ENCODE measurements around the gene BNC2.

BNC2 gene

GRCh38 chr9:16904655-16905054 lies 34.2 kb upstream of the BNC2 start:
- Mint-ChIP-seq H3K9me3 (peaks cover 13% of the 10 kb centered on the region), H3K36me3 (ENCODE audit: low read depth) (no peaks in the 10 kb centered on the region), H3K27me3 (ENCODE audit: low read depth, poor library complexity) (peaks cover 2% of the 10 kb centered on the region), H3K4me1 (no peaks in the 10 kb centered on the region), H3K4me3 (no peak overlapping the region), H3K27ac (no peak overlapping the region)
- DNase-seq: no peak
- no peak for TF ChIP-seq CTCF (IDR thresholded peaks at IDR 0.05)

GRCh38 chr9:16901590-16901989 lies 31.1 kb upstream of the BNC2 start:
- Mint-ChIP-seq H3K4me1 (no peaks in the 10 kb centered on the region), H3K9me3 (peaks cover 13% of the 10 kb centered on the region), H3K4me3 (no peak overlapping the region), H3K27ac (no peak overlapping the region), H3K27me3 (ENCODE audit: low read depth, poor library complexity) (no peaks in the 10 kb centered on the region), H3K36me3 (ENCODE audit: low read depth) (no peaks in the 10 kb centered on the region)
- DNase-seq: no peak
- TF ChIP-seq CTCF (IDR thresholded peaks at IDR 0.05): no peak

- DNase-seq: no peak
These were observed 29.1 kb upstream of the BNC2 start for GRCh38 chr9:16899606-16900005.

DNA sequence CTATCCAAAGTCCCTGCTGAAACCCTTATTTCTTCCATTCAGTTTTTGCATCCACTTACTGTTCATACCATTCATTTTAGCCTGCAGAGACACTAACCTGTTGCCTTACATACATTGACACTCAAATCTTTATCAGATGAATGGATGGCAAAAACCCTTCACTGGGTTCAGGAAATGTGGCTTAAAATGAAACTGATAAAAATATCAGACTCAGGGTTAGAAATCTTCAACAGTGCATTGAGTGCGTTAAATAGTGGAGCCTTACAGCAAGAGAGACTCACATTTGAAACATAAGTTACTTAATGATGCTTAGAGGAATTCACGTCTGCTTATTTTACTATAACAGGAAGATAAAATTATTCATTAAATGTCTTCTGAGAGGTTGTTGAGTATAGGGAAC lies 28.0 kb upstream of the BNC2 start:
- no peak overlapping the region for H3K4me3 Mint-ChIP-seq
- peaks cover 6% of the 10 kb centered on the region for H3K9me3 Mint-ChIP-seq
- DNase-seq: no peak
- no peak overlapping the region for H3K27ac Mint-ChIP-seq
- no peaks in the 10 kb centered on the region for H3K27me3 Mint-ChIP-seq (ENCODE audit: low read depth, poor library complexity)
- H3K36me3 Mint-ChIP-seq (ENCODE audit: low read depth): no peaks in the 10 kb centered on the region
- no peaks in the 10 kb centered on the region for H3K4me1 Mint-ChIP-seq
- TF ChIP-seq CTCF (IDR thresholded peaks at IDR 0.05): no peak

More at GRCh38 chr9:16899606-16900005, 29.1 kb upstream of the BNC2 start:
- H3K36me3 Mint-ChIP-seq (ENCODE audit: low read depth): no peaks in the 10 kb centered on the region
- no peak overlapping the region for H3K27ac Mint-ChIP-seq
- TF ChIP-seq CTCF (IDR thresholded peaks at IDR 0.05): no peak
- H3K27me3 Mint-ChIP-seq (ENCODE audit: low read depth, poor library complexity): no peaks in the 10 kb centered on the region
- peaks cover 6% of the 10 kb centered on the region for H3K9me3 Mint-ChIP-seq
- no peaks in the 10 kb centered on the region for H3K4me1 Mint-ChIP-seq
- H3K4me3 Mint-ChIP-seq: no peak overlapping the region

DNA sequence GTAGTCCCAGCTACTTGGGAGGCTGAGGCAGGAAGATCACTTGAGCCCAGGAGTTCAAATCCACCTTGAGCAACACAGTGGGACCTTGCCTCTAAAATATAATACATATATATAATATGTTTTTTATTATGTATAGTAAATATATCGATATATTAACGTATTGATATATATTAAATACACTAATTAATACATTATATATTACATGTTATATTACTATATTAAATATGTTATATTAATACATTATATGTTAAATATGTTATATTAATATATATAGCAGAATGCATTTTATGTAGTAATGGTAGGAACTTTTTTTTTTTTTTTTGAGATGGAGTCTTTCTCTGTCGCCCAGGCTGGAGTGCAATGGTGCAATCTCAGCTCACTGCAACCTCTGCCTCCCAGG lies 18.1 kb upstream of the BNC2 start:
- Mint-ChIP-seq H3K27me3 (ENCODE audit: low read depth, poor library complexity) (no peaks in the 10 kb centered on the region), H3K36me3 (ENCODE audit: low read depth) (no peaks in the 10 kb centered on the region), H3K9me3 (no peaks in the 10 kb centered on the region), H3K27ac (no peak overlapping the region), H3K4me1 (peaks cover 4% of the 10 kb centered on the region), H3K4me3 (no peak overlapping the region)
- TF ChIP-seq CTCF (IDR thresholded peaks at IDR 0.05): no peak
- DNase-seq: no peak

- no peak for TF ChIP-seq CTCF (IDR thresholded peaks at IDR 0.05)
- no peaks in the 10 kb centered on the region for H3K36me3 Mint-ChIP-seq (ENCODE audit: low read depth)
- no peak for DNase-seq
These were observed 15.5 kb upstream of the BNC2 start for GRCh38 chr9:16885931-16886330.

More at GRCh38 chr9:16885931-16886330, 15.5 kb upstream of the BNC2 start:
- H3K27me3 Mint-ChIP-seq (ENCODE audit: low read depth, poor library complexity): peaks cover 4% of the 10 kb centered on the region
- H3K9me3 Mint-ChIP-seq: peaks cover 15% of the 10 kb centered on the region
- H3K4me1 Mint-ChIP-seq: peaks cover 4% of the 10 kb centered on the region
- H3K4me3 Mint-ChIP-seq: no peak overlapping the region
- no peak overlapping the region for H3K27ac Mint-ChIP-seq
